ENCODE data around the gene PITRM1. TPM values are rescaled to one million over a fixed set of nuclear protein-coding genes. Genes with fewer than 3 reads are reported as not detected.

PITRM1 gene
- total RNA-seq, 2 experiments from 2014 or later: 34.6 to 40.3 TPM

- no peaks in the 10 kb centered on the region for H4K20me1 ChIP-seq (ENCODE audit: insufficient read depth, low read length)
- ChIA-PET POLR2A (no interaction called here), CTCF (ENCODE audit: unreplicated experiment) (no interaction called here)
- TF ChIP-seq EZH2phosphoT487 (IDR thresholded peaks at IDR 0.05; ENCODE audit: borderline replicate concordance, low read depth, low read length): no peak
- TF ChIP-seq CTCF (conservative IDR thresholded peaks at IDR 0.05; ENCODE audit: low read length): no peak
- no peak overlapping the region for H3K4me2 ChIP-seq (ENCODE audit: low read length)
- no peak for DNase-seq (ENCODE audit: low spot score)
- H3K9me2 ChIP-seq (ENCODE audit: insufficient read depth, low read length): no peaks in the 10 kb centered on the region
- H3K36me3 ChIP-seq (ENCODE audit: insufficient read depth, low read length): peaks cover 84% of the 10 kb centered on the region
- intact Hi-C loops (cut with micrococcal nuclease; ENCODE audit: unreplicated experiment): no loop called here
- H2AFZ ChIP-seq (ENCODE audit: low read length): no peak overlapping the region
- H3K4me1 ChIP-seq (ENCODE audit: insufficient read depth, low read length, poor library complexity, severe bottlenecking): no peaks in the 10 kb centered on the region
- no peaks in the 10 kb centered on the region for H3K79me2 ChIP-seq (ENCODE audit: insufficient read depth, low read depth, low read length)
- H3K9me3 ChIP-seq (ENCODE audit: low read length): no peaks in the 10 kb centered on the region
- no peak overlapping the region for H3K27ac ChIP-seq (ENCODE audit: low read depth, low read length, poor library complexity, severe bottlenecking)
- no TSS peak for BruUV-seq (replicated peaks)
- H3K4me3 ChIP-seq (ENCODE audit: low read depth, low read length, poor library complexity, severe bottlenecking): no peak overlapping the region
These were observed 67.4 kb downstream of the PITRM1 start for GRCh38 chr10:3105166-3105565.

- Histone ChIP-seq H3K9me2 (ENCODE audit: insufficient read depth, low read length) (no peaks in the 10 kb centered on the region), H3K4me1 (ENCODE audit: insufficient read depth, low read length, poor library complexity, severe bottlenecking) (no peaks in the 10 kb centered on the region), H3K79me2 (ENCODE audit: insufficient read depth, low read depth, low read length) (no peaks in the 10 kb centered on the region), H3K27ac (ENCODE audit: low read depth, low read length, poor library complexity, severe bottlenecking) (no peak overlapping the region), H3K4me2 (ENCODE audit: low read length) (no peak overlapping the region), H3K9me3 (ENCODE audit: low read length) (no peaks in the 10 kb centered on the region), H2AFZ (ENCODE audit: low read length) (no peak overlapping the region), H4K20me1 (ENCODE audit: insufficient read depth, low read length) (no peaks in the 10 kb centered on the region), H3K4me3 (ENCODE audit: low read depth, low read length, poor library complexity, severe bottlenecking) (no peak overlapping the region), H3K36me3 (ENCODE audit: insufficient read depth, low read length) (peaks cover 85% of the 10 kb centered on the region)
- TF ChIP-seq CTCF (conservative IDR thresholded peaks at IDR 0.05; ENCODE audit: low read length) (no peak), EZH2phosphoT487 (IDR thresholded peaks at IDR 0.05; ENCODE audit: borderline replicate concordance, low read depth, low read length) (no peak)
- intact Hi-C loops (cut with micrococcal nuclease; ENCODE audit: unreplicated experiment): no loop called here
- ChIA-PET CTCF (ENCODE audit: unreplicated experiment) (no interaction called here), POLR2A (no interaction called here)
- no peak for DNase-seq (ENCODE audit: low spot score)
- no TSS peak for BruUV-seq (replicated peaks)
These were observed 68.2 kb downstream of the PITRM1 start for GRCh38 chr10:3104251-3104918.

DNA sequence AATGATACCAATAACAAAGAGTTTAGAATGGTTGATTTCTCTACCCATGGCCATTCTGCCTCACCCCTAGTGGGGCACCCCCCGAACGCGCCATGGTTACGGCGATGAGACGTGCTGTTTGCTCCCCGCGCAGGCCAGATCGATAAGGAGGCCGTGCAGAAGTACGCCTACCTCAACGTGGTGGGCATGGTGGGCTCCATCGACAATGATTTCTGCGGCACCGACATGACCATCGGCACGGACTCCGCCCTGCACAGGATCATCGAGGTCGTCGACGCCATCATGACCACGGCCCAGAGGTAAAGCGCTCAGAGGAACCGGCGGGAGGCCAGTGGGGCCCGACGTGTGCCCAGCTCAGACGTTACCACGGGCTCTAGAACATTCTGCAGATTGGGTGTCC is 68.9 kb downstream of the PITRM1 start:
- BruUV-seq (replicated peaks): no TSS peak
- Histone ChIP-seq H4K20me1 (ENCODE audit: insufficient read depth, low read length) (no peaks in the 10 kb centered on the region), H3K4me3 (ENCODE audit: low read depth, low read length, poor library complexity, severe bottlenecking) (no peak overlapping the region), H3K27ac (ENCODE audit: low read depth, low read length, poor library complexity, severe bottlenecking) (no peak overlapping the region), H3K79me2 (ENCODE audit: insufficient read depth, low read depth, low read length) (no peaks in the 10 kb centered on the region), H3K4me1 (ENCODE audit: insufficient read depth, low read length, poor library complexity, severe bottlenecking) (no peaks in the 10 kb centered on the region), H2AFZ (ENCODE audit: low read length) (no peak overlapping the region), H3K9me2 (ENCODE audit: insufficient read depth, low read length) (no peaks in the 10 kb centered on the region), H3K4me2 (ENCODE audit: low read length) (no peak overlapping the region), H3K9me3 (ENCODE audit: low read length) (no peaks in the 10 kb centered on the region), H3K36me3 (ENCODE audit: insufficient read depth, low read length) (peaks cover 85% of the 10 kb centered on the region)
- DNase-seq (ENCODE audit: low spot score): no peak
- CTCF ChIA-PET (ENCODE audit: unreplicated experiment): no interaction called here
- intact Hi-C loops (cut with micrococcal nuclease; ENCODE audit: unreplicated experiment): no loop called here
- POLR2A ChIA-PET: no interaction called here
- TF ChIP-seq CTCF (conservative IDR thresholded peaks at IDR 0.05; ENCODE audit: low read length): no peak
- no peak for TF ChIP-seq EZH2phosphoT487 (IDR thresholded peaks at IDR 0.05; ENCODE audit: borderline replicate concordance, low read depth, low read length)
